ENCODE data around the gene SLC16A13. TPM values are rescaled to one million over a fixed set of nuclear protein-coding genes. Genes with fewer than 3 reads are reported as not detected.
"Not testable (repeated sequence)": the region's sequence is repeated elsewhere in the genome, so short reads cannot be mapped to it uniquely, and the experiment has no call there.

The SLC16A13 gene
- total RNA-seq, result under 1 TPM; 0.70 to 0.71 TPM

- peak; percentile 95 for DNase-seq (ENCODE audit: low spot score)
- H3K36me3 ChIP-seq, result no peaks in the 10 kb centered on the region
- no peak for TF ChIP-seq CTCF (IDR thresholded peaks at IDR 0.05)
- H3K27me3 ChIP-seq, result no peaks in the 10 kb centered on the region
- H3K4me1 ChIP-seq, result peaks cover 0 to 19% of the 10 kb centered on the region in 2 donors
- no peaks in the 10 kb centered on the region for H3K9me3 ChIP-seq
- peak within 1 kb of the TSS; percentile 50 to 66 for H3K4me3 ChIP-seq
- peak within 1 kb of the TSS; percentile 86 to 87 for H3K27ac ChIP-seq
These were observed at the start of gene SLC16A13 for GRCh38 chr17:7035591-7036368. TSS of gene SLC16A13 (plus strand) at chr17:7036015. CDS start at chr17:7036383, 368 bp downstream.

GRCh38 chr17:6986676-6987075 lies 49.1 kb upstream of the SLC16A13 start:
- Histone ChIP-seq H3K27me3 (no peaks in the 10 kb centered on the region), H3K36me3 (no peaks in the 10 kb centered on the region), H3K9me3 (no peaks in the 10 kb centered on the region), H3K4me3 (no peak overlapping the region), H3K4me1 (no peaks in the 10 kb centered on the region), H3K27ac (no peak overlapping the region)
- TF ChIP-seq CTCF (IDR thresholded peaks at IDR 0.05), result no peak
- DNase-seq (ENCODE audit: low spot score), result no peak

DNA sequence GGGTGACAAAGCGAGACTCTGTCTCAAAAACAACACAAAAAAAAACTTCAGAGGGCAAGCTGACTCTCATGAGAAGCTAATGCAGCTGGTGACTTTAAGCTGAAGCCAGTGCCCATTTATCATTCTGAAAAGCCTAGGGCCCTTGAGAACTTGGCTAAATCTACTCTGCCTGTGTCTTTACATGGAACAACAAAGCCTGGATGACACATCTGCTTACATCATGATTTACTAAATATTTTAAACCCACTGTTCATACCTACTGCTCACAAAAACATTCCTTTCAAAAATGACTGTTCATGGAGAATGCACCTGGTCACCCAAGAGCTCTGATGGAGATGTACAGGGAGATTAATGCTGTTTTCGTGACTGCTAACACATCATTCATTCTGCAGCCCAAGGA lies 46.0 kb upstream of the SLC16A13 start:
- H3K4me3 ChIP-seq, result no peak overlapping the region
- no peak for TF ChIP-seq CTCF (IDR thresholded peaks at IDR 0.05)
- no peak for DNase-seq (ENCODE audit: low spot score)
- no peak overlapping the region for H3K27ac ChIP-seq
- H3K36me3 ChIP-seq, result no peaks in the 10 kb centered on the region
- H3K9me3 ChIP-seq, result no peaks in the 10 kb centered on the region
- no peaks in the 10 kb centered on the region for H3K4me1 ChIP-seq
- H3K27me3 ChIP-seq, result no peaks in the 10 kb centered on the region

DNA sequence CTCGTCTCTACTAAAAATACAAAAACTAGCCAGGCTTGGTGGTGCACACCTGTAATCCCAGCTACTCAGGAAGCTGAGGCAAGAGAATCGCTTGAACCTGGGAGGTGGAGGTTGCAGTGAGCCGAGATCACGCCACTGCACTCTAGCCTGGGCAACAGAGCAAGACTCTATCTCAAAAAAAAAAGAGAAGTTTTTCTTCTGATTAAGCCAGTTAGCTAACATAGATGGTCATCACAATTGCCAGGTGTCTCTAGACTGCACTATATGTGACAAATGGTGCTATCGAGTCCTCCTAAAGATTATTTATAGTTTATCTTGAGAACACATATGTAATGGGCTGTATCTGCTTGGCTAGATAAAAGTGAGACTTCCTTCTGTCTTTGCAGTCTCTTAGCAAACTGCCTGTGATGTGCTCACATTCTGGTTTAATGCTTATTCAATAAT lies 42.2 kb upstream of the SLC16A13 start:
- not testable (repeated sequence) for H3K9me3 ChIP-seq; H3K27me3 ChIP-seq; H3K4me3 ChIP-seq; H3K27ac ChIP-seq; H3K36me3 ChIP-seq; DNase-seq (ENCODE audit: low spot score)
- H3K4me1 ChIP-seq, result peaks cover 0 to 14% of the 10 kb centered on the region in 2 donors

DNA sequence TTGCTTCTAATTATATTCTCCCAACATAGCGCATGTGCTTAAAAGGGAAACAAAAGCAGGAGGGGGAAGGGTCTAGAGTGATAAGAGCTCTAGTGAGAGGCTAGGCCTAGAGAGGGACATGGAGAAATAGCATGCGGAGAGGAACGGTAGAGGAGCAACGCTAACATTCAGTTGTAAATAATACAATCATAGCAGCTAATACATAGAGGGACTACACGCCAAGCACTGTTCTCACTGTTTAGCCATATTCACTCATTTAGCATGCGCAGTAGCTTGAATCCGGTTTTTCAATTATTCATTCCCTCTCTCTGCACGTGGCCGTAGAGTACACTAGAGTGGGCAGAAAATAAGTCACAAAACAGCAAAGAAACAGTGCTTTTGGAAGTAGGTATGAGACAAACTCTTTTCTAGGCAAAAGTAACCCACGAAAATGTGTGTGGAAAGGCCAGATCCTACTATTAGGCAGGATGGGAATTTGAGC lies 41.7 kb upstream of the SLC16A13 start:
- no peaks in the 10 kb centered on the region for H3K27me3 ChIP-seq
- H3K9me3 ChIP-seq, result no peaks in the 10 kb centered on the region
- H3K36me3 ChIP-seq, result peaks cover 4% of the 10 kb centered on the region
- no peak for DNase-seq (ENCODE audit: low spot score)
- no peak overlapping the region for H3K4me3 ChIP-seq
- TF ChIP-seq CTCF (IDR thresholded peaks at IDR 0.05), result no peak
- H3K4me1 ChIP-seq, result peaks cover 0 to 14% of the 10 kb centered on the region in 2 donors
- H3K27ac ChIP-seq, result no peak overlapping the region

DNA sequence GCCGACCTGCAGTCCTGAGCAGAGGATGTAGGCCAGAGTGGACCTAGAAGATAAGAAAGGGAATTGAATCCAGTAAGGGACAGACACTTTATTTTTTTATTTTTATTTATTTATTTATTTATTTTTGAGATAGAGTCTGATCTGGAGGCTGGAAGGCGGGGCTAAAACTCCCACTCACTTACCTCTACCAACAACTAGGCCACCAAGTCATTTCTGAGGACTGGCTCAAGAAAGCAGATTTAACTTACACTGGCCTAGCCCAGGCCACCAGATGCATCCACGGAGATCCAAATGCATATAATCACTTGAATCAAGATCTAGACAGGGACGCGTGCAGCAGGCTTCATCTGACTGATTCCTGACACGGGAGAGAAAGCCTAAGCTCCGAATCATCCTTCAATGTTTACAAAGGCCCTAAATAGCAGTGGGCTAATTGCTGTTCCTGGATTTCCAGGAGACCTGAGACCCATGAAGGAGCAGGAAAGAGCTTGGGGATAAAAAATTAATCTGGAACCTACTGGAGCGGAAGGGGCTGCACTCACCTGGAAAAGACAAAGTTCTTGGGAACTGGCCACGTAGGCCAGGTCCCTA lies 41.1 kb upstream of the SLC16A13 start:
- Histone ChIP-seq H3K36me3 (peaks cover 4% of the 10 kb centered on the region), H3K27ac (no peak overlapping the region), H3K9me3 (no peaks in the 10 kb centered on the region), H3K4me1 (peaks cover 0 to 14% of the 10 kb centered on the region in 2 donors), H3K4me3 (no peak overlapping the region), H3K27me3 (no peaks in the 10 kb centered on the region)
- no peak for DNase-seq (ENCODE audit: low spot score)
- no peak for TF ChIP-seq CTCF (IDR thresholded peaks at IDR 0.05)
